Gastroesophageal sphincter (tissue), 3 donors: ENCODE results near the gene CLASP1.

Source experiments
- CTCF ChIP-seq, 4 experiments: fragments of 200-600 bp in 2 of 4; fragments of 450-650 bp in 2 of 4; sonication (generic) in 1 of 4; IDR thresholded peaks; one replicate each; pipeline ENCODE4 v1.5.1; 2017 to 2019; ENCODE audit warnings: antibody characterized with exemption in 4 of 4, mild to moderate bottlenecking in 2 of 4, moderate library complexity in 2 of 4
- POLR2A ChIP-seq, 2 donors: fragments of 450-650 bp; IDR thresholded peaks; one replicate each; pipeline ENCODE4 v1.6.1; 2017; ENCODE audit warnings: antibody characterized with exemption in 2 of 2, mild to moderate bottlenecking in 2 of 2, moderate library complexity in 1 of 2
- POLR2AphosphoS5 ChIP-seq: sonication (generic); formaldehyde crosslinking; IDR thresholded peaks from one replicate; pipeline ENCODE4 v1.6.1; 2017; ENCODE audit warnings: antibody characterized with exemption

- TF ChIP-seq CTCF (IDR thresholded peaks at IDR 0.05) (no peak), POLR2A (IDR thresholded peaks at IDR 0.05) (no peak), POLR2AphosphoS5 (no peak)
Measured at GRCh38 chr2:121653035-121653434, 3.8 kb upstream of the CLASP1 start.
